B cell (primary cell): ENCODE measurements around the gene DYNLT3. TPM values are rescaled to one million over a fixed set of nuclear protein-coding genes. Genes with fewer than 3 reads are reported as not detected.

ENCODE experiments used
- ATAC-seq: fragments of 200-7000 bp; cut with Tn5 transposase; one replicate; pipeline ENCODE4 v1.10.0; 2021; ENCODE audit warnings: low read depth, mild to moderate bottlenecking, moderate number of reproducible peaks, moderate library complexity
- CTCF ChIA-PET: fragments of 350-600 bp; sonication (Branson Sonifier 250); formaldehyde crosslinking; loops from one replicate; lab custom pipeline; 2021; ENCODE audit warnings: antibody characterized with exemption, inconsistent platforms; lab: Charles Lee
- POLR2A ChIA-PET: fragments of 350-600 bp; sonication (Branson Sonifier 250); formaldehyde crosslinking; loops from one replicate; lab custom pipeline; 2021; ENCODE audit warnings: antibody characterized with exemption; lab: Charles Lee
- DNase-seq: peaks from one replicate; pipeline ENCODE4 v3.0.0; 2013
- H2AFZ ChIP-seq: 2 replicates; pipeline ENCODE4 v1.6.1; 2012; ENCODE audit warnings: mild to moderate bottlenecking, low read depth, low read length; ENCODE audit not compliant: insufficient read depth, poor library complexity, severe bottlenecking
- H3K27ac ChIP-seq, 2 donors: 1 replicate in 1 of 2; 2 replicates in 1 of 2; pipeline ENCODE4 v1.5.1; 2012 to 2013; ENCODE audit warnings: low read length in 2 of 2, mild to moderate bottlenecking in 2 of 2, moderate library complexity in 1 of 2
- H3K27me3 ChIP-seq, 4 experiments: fragments of 200-600 bp in 1 of 4; sonication (generic) in 1 of 4; replicated peaks in 1 of 4; 1 replicate in 2 of 4; 2 replicates in 2 of 4; pipeline versions ENCODE4 v1.6.1 to v1.7.0; 2013 to 2016; ENCODE audit warnings: low read length in 3 of 4, mild to moderate bottlenecking in 2 of 4, mixed read lengths in 1 of 4, moderate library complexity in 1 of 4; ENCODE audit not compliant: insufficient read depth in 4 of 4, control insufficient read depth in 3 of 4; ENCODE audit errors: control extremely low read depth in 1 of 4
- H3K36me3 ChIP-seq, 2 experiments: replicated peaks in 1 of 2; 1 replicate in 1 of 2; 2 replicates in 1 of 2; pipeline versions ENCODE4 v1.6.1 to v1.7.1; 2013; ENCODE audit warnings: low read length in 1 of 2; ENCODE audit not compliant: insufficient read depth in 2 of 2, control insufficient read depth in 1 of 2; ENCODE audit errors: control extremely low read depth in 1 of 2, extremely low read depth in 1 of 2
- H3K4me1 ChIP-seq, 2 donors: fragments of 200-600 bp in 1 of 2; sonication (generic) in 1 of 2; 1 replicate in 1 of 2; 2 replicates in 1 of 2; pipeline versions ENCODE4 v1.5.1 to v1.6.1; 2013 to 2017; ENCODE audit warnings: low read length in 2 of 2; ENCODE audit not compliant: control insufficient read depth in 2 of 2, insufficient read depth in 2 of 2
- H3K4me2 ChIP-seq: replicated peaks from 2 replicates; pipeline ENCODE3; 2012; ENCODE audit warnings: mild to moderate bottlenecking, low read depth, low read length; ENCODE audit not compliant: poor library complexity, severe bottlenecking
- H3K4me3 ChIP-seq, 5 experiments: fragments of 200-600 bp in 1 of 5; sonication (generic) in 1 of 5; 1 replicate in 3 of 5; 2 replicates in 2 of 5; pipeline versions ENCODE4 v1.5.1 to v1.7.0; 2011 to 2016; ENCODE audit warnings: low read length in 4 of 5, mild to moderate bottlenecking in 4 of 5, low read depth in 2 of 5, control low read depth in 1 of 5, moderate library complexity in 1 of 5; ENCODE audit not compliant: insufficient read depth in 1 of 5; ENCODE audit errors: control extremely low read depth in 1 of 5, extremely low read depth in 1 of 5
- H3K79me2 ChIP-seq: fragments of 200-600 bp; sonication (generic); one replicate; pipeline ENCODE4 v1.6.0; 2016; ENCODE audit warnings: low read length; ENCODE audit not compliant: control insufficient read depth, insufficient read depth
- H3K9ac ChIP-seq: fragments of 200-600 bp; sonication (generic); 2 replicates; pipeline ENCODE4 v1.6.1; 2017; ENCODE audit warnings: mild to moderate bottlenecking, low read length, moderate library complexity
- H3K9me3 ChIP-seq, 3 donors: one replicate each; pipeline versions ENCODE4 v1.6.1 to v1.7.1; 2013; ENCODE audit warnings: low read length in 2 of 3; ENCODE audit not compliant: control insufficient read depth in 2 of 3, insufficient read depth in 1 of 3; ENCODE audit errors: control extremely low read depth in 1 of 3
- H4K20me1 ChIP-seq: 2 replicates; pipeline ENCODE4 v1.6.0; 2012; ENCODE audit warnings: mild to moderate bottlenecking, low read length; ENCODE audit not compliant: insufficient read depth, control insufficient read depth, poor library complexity, severe bottlenecking
- H3K27ac Mint-ChIP-seq: one replicate; pipeline ENCODE4 v1.8.0; 2021; ENCODE audit warnings: mixed read lengths
- H3K27me3 Mint-ChIP-seq: one replicate; pipeline ENCODE4 v1.8.0; 2021; ENCODE audit warnings: mixed read lengths
- H3K4me1 Mint-ChIP-seq: one replicate; pipeline ENCODE4 v1.8.0; 2021; ENCODE audit warnings: mixed read lengths
- H3K4me3 Mint-ChIP-seq: one replicate; pipeline ENCODE4 v1.8.0; 2021; ENCODE audit warnings: mixed read lengths
- H3K9me3 Mint-ChIP-seq: one replicate; pipeline ENCODE4 v1.8.0; 2022; ENCODE audit warnings: mixed read lengths; ENCODE audit not compliant: insufficient read depth
- EZH2 ChIP-seq: IDR thresholded peaks from 2 replicates; pipeline ENCODE4 v1.6.1; 2012; ENCODE audit warnings: borderline replicate concordance, low read depth, mild to moderate bottlenecking, moderate library complexity, low read length; ENCODE audit not compliant: insufficient read depth, poor library complexity, severe bottlenecking
- WGBS: methylation state at CpG from one replicate; pipeline ENCODE4 v1.1.5; 2013; ENCODE audit warnings: missing lambda C conversion rate; ENCODE audit not compliant: insufficient coverage; 5-methylcytosine and 5-hydroxymethylcytosine counted together
- intact Hi-C: fragments of 100-400 bp; cut with micrococcal nuclease; formaldehyde crosslinking; loops from one replicate; pipeline ENCODE4 v1.10.0; 2022
- polyA plus RNA-seq: library from polyadenylated mRNA; depleted of rRNA; stranded (reverse); fragments of >200 nt; gene quantifications from 2 replicates; pipeline ENCODE4 v1.2.3, GENCODE V29; 2012
- total RNA-seq, 2 donors: library from RNA; stranded (reverse); fragments of 120-200 nt in 1 of 2; gene quantifications; 1 replicate in 1 of 2; 2 replicates in 1 of 2; pipeline versions ENCODE4 v1.2.3 to v1.2.4, GENCODE V29; 2013 to 2022
- TF ChIP-seq, protein P1 (sequence below): fragments of 200-600 bp; IDR thresholded peaks from one replicate; pipeline ENCODE4 v1.8.0; 2022; ENCODE audit warnings: antibody characterized with exemption, mild to moderate bottlenecking

Gene DYNLT3
- total and polyA plus RNA-seq, 2 donors (not counting 1 experiment from before 2014, with no cell fraction given), result 15.3 to 20.4 TPM

DNA sequence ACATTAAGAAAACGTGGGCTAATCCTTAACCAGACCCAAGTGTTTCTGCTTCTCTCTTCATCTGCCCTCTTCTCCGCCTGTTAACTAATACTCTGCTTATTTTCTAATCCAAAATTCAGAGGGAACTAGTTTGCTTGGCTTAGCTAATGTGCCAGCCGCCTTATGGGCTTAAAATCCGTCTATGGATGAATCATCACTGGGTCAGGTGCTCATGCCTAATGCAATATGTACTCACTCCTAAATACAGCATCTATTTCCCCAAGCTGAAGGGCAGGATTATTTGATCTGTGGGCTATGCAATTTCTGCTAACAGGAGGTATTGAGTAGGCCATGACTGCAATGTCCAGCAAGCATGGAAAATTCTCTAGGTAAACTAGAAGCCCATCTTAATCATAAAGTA, 12.4 kb downstream of the DYNLT3 start:
- intact Hi-C loops, result no loop called here

DNA sequence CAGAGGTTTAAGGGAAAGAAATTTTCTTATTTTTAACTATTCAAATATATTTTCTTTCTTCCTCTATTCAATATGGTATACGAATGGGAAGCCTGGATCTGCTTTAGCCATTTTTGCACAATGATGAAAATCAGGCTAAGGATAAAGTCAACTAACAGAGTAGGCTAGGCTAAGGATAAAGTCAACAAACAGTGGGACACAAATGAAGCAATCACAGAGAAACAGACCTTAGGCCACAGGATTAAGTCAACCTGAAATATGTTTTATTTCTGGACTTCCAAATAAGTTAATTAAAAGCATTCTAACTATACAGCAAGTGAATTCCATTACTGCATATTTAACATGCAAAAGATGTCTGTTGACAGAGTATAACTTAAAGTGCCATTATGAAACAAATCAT, 17.0 kb downstream of the DYNLT3 start:
- no peak for ATAC-seq
- Mint-ChIP-seq H3K4me1 (peaks cover 13% of the 10 kb centered on the region), H3K4me3 (no peak overlapping the region), H3K27ac (no peak overlapping the region), H3K9me3 (no peaks in the 10 kb centered on the region), H3K27me3 (no peaks in the 10 kb centered on the region)
- Histone ChIP-seq H2AFZ (no peak overlapping the region), H3K36me3 (no peaks in the 10 kb centered on the region), H3K9me3 (no peaks in the 10 kb centered on the region), H3K79me2 (no peaks in the 10 kb centered on the region), H3K27me3 (peaks cover 0 to 2% (median 0%) of the 10 kb centered on the region in 4 experiments), H3K4me1 (peaks cover under 1 to 6% of the 10 kb centered on the region in 2 donors), H3K9ac (no peak overlapping the region), H3K4me3 (no peak overlapping the region), H3K4me2 (no peak overlapping the region), H3K27ac (no peak overlapping the region), H4K20me1 (no peaks in the 10 kb centered on the region)
- TF ChIP-seq, protein P1, sequence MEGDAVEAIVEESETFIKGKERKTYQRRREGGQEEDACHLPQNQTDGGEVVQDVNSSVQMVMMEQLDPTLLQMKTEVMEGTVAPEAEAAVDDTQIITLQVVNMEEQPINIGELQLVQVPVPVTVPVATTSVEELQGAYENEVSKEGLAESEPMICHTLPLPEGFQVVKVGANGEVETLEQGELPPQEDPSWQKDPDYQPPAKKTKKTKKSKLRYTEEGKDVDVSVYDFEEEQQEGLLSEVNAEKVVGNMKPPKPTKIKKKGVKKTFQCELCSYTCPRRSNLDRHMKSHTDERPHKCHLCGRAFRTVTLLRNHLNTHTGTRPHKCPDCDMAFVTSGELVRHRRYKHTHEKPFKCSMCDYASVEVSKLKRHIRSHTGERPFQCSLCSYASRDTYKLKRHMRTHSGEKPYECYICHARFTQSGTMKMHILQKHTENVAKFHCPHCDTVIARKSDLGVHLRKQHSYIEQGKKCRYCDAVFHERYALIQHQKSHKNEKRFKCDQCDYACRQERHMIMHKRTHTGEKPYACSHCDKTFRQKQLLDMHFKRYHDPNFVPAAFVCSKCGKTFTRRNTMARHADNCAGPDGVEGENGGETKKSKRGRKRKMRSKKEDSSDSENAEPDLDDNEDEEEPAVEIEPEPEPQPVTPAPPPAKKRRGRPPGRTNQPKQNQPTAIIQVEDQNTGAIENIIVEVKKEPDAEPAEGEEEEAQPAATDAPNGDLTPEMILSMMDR, result no peak
- no peak for TF ChIP-seq EZH2
- intact Hi-C loops, result no loop called here
- ChIA-PET POLR2A (no interaction called here), CTCF (interaction anchor here (0.5 to 2.8 kb wide), 2 partner anchors 82 to 86 kb away, joined by 5 to 23 read pairs; no protein-coding TSS in a partner anchor)
- no peak for DNase-seq
- no CpG with 5 or more reads among the region's 1 CpG for WGBS

More for the DNA sequence above, 12.4 kb downstream of the DYNLT3 start:
- Histone ChIP-seq H3K9ac (no peak overlapping the region), H3K4me1 (peaks cover 0 to under 1% of the 10 kb centered on the region in 2 donors), H3K27me3 (peaks cover 0 to 2% (median 0%) of the 10 kb centered on the region in 4 experiments), H4K20me1 (no peaks in the 10 kb centered on the region), H2AFZ (no peak overlapping the region), H3K9me3 (no peaks in the 10 kb centered on the region), H3K4me3 (no peak overlapping the region), H3K36me3 (peaks cover 0 to 4% of the 10 kb centered on the region in 2 experiments), H3K27ac (no peak overlapping the region), H3K4me2 (no peak overlapping the region), H3K79me2 (no peaks in the 10 kb centered on the region)
- Mint-ChIP-seq H3K4me3 (no peak overlapping the region), H3K27me3 (no peaks in the 10 kb centered on the region), H3K9me3 (no peaks in the 10 kb centered on the region), H3K4me1 (peaks cover 2% of the 10 kb centered on the region), H3K27ac (no peak overlapping the region)
- DNase-seq (no peak), ATAC-seq (no peak)
- TF ChIP-seq EZH2, result no peak
- TF ChIP-seq, protein P1, result no peak
- CTCF ChIA-PET, result no interaction called here
- 100% methylated on average over 1 of the region's 4 CpGs for WGBS
- POLR2A ChIA-PET, result no interaction called here
